PC-9 (cell line): Measurements from ENCODE around the gene CEP68.
"Not testable (repeated sequence)": the region's sequence is repeated elsewhere in the genome, so short reads cannot be mapped to it uniquely, and the experiment has no call there.

ENCODE experiments used
- EZH2 ChIP-seq: fragments of 200-600 bp; sonication (generic); IDR thresholded peaks from 2 replicates; pipeline ENCODE4 v1.8.0; 2017; ENCODE audit warnings: antibody characterized with exemption, low read depth
- TF ChIP-seq, protein P1 (sequence below): fragments of 200-600 bp; sonication (generic); conservative IDR thresholded peaks from 2 replicates; pipeline ENCODE4 v1.6.1; 2017; ENCODE audit warnings: mixed run types, antibody characterized with exemption, mild to moderate bottlenecking, moderate library complexity

DNA sequence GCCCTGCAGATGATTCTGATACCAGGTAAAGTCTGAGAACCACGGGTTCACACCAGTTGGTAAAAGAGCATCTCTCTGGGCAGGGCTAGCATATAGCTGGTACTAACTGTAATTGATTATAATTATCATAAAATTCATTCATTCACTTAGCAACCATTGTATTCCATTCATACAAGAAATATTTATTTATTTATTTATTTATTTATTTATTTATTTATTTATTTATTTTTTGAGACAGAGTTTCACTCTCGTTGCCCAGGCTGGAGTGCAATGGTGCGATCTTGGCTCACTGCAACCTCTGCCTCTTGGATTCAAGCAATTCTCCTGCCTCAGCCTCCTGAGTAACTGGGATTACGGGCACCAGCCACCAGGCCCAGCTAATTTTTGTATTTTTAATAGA is 22.5 kb upstream of the CEP68 start:
- TF ChIP-seq EZH2, result not testable (repeated sequence)
- TF ChIP-seq, protein P1, sequence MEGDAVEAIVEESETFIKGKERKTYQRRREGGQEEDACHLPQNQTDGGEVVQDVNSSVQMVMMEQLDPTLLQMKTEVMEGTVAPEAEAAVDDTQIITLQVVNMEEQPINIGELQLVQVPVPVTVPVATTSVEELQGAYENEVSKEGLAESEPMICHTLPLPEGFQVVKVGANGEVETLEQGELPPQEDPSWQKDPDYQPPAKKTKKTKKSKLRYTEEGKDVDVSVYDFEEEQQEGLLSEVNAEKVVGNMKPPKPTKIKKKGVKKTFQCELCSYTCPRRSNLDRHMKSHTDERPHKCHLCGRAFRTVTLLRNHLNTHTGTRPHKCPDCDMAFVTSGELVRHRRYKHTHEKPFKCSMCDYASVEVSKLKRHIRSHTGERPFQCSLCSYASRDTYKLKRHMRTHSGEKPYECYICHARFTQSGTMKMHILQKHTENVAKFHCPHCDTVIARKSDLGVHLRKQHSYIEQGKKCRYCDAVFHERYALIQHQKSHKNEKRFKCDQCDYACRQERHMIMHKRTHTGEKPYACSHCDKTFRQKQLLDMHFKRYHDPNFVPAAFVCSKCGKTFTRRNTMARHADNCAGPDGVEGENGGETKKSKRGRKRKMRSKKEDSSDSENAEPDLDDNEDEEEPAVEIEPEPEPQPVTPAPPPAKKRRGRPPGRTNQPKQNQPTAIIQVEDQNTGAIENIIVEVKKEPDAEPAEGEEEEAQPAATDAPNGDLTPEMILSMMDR, result not testable (repeated sequence)
